Stimulated activated CD8-positive, alpha-beta memory T cell treated with anti-CD3 and anti-CD28 coated beads, Interleukin-12 subunit alpha, Interleukin-12 subunit beta, amount 100 ng/mL, for 24 hours (primary cell): ENCODE data around the gene THNSL1.

ENCODE experiments used
- DNase-seq: peaks from one replicate; pipeline ENCODE4 v3.0.0-alpha.2; 2020; ENCODE audit errors: extremely low read depth

Gene THNSL1

GRCh38 chr10:25061125-25061524 is 44.7 kb downstream of the THNSL1 start:
- DNase-seq: no peak

- DNase-seq: no peak
Measured at GRCh38 chr10:25061711-25062449, 45.5 kb downstream of the THNSL1 start.

- no peak for DNase-seq
Measured at GRCh38 chr10:25063157-25063556, 46.7 kb downstream of the THNSL1 start.

GRCh38 chr10:25063644-25064043 is 47.2 kb downstream of the THNSL1 start:
- no peak for DNase-seq

- no peak for DNase-seq
Measured at GRCh38 chr10:25064401-25064800, 48.0 kb downstream of the THNSL1 start.

GRCh38 chr10:25065761-25066476 is 49.5 kb downstream of the THNSL1 start:
- DNase-seq: no peak

GRCh38 chr10:25068152-25069058 is 52.0 kb downstream of the THNSL1 start:
- DNase-seq: no peak

GRCh38 chr10:25071227-25071626 is 54.8 kb downstream of the THNSL1 start:
- DNase-seq: no peak

GRCh38 chr10:25072786-25073185 is 56.4 kb downstream of the THNSL1 start:
- no peak for DNase-seq

GRCh38 chr10:25075825-25076224 is 59.4 kb downstream of the THNSL1 start:
- DNase-seq: no peak
